HG03025 (cell line): ENCODE measurements around the gene RSPRY1.

Source experiments
- ATAC-seq: cut with Tn5 transposase; IDR thresholded peaks from one replicate; pipeline ENCODE4 v1.9.1; 2021; ENCODE audit warnings: mild to moderate bottlenecking, moderate library complexity; ENCODE audit not compliant: unreplicated experiment, low FRiP score

The RSPRY1 gene

GRCh38 chr16:57185945-57186871 lies at the start of gene RSPRY1, which contains the start of gene PSME3IP1:
TSS of gene RSPRY1 (plus strand) at chr16:57186329. CDS start at chr16:57204659, 18,330 bp downstream.
TSS of gene PSME3IP1 (minus strand) at chr16:57186039. CDS start at chr16:57173854, 12,185 bp downstream.
- peak; percentile 89 for ATAC-seq

- no peak for ATAC-seq
Measured at GRCh38 chr16:57137043-57137442, 49.1 kb upstream of the RSPRY1 start.

- ATAC-seq: no peak
Measured at GRCh38 chr16:57137566-57138273, 48.4 kb upstream of the RSPRY1 start.

GRCh38 chr16:57138281-57138935 lies 47.7 kb upstream of the RSPRY1 start:
- no peak for ATAC-seq

DNA sequence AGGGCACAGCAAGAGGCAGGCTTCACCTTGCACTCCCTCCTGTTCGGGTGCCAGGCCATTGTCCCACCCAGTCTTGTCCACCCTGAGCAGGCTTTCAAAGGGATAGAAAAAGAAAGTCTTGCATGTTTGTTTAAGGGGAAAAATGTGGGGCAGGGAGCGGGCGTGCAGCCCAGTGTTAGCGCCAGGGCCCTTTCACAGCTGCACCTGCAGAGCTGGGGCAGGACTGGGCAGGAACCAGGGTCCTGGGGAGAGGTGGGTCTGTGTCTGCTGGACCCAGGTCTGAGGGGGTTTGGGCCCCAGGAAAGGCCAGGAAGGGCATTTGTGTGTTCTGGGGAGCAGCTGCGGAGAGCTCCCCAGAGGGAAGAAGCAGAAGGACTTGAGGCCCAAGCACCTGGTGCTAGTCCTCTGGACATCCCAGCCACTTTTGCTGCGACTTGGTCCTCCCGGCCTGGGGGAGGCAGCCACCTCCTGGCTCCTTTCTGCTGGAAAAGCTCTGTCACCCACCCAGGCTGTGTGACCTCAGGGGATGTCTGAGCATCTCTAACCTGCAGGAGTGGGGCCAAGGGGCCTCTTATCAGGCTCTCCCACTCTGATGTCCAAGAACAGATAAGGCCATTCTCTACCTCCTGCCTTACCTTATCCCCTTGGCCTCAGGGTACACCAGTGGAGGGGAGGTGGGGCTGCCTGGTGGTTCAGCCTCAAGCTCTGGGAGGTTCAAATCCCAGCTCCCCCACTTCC lies 45.0 kb upstream of the RSPRY1 start:
- no peak for ATAC-seq

DNA sequence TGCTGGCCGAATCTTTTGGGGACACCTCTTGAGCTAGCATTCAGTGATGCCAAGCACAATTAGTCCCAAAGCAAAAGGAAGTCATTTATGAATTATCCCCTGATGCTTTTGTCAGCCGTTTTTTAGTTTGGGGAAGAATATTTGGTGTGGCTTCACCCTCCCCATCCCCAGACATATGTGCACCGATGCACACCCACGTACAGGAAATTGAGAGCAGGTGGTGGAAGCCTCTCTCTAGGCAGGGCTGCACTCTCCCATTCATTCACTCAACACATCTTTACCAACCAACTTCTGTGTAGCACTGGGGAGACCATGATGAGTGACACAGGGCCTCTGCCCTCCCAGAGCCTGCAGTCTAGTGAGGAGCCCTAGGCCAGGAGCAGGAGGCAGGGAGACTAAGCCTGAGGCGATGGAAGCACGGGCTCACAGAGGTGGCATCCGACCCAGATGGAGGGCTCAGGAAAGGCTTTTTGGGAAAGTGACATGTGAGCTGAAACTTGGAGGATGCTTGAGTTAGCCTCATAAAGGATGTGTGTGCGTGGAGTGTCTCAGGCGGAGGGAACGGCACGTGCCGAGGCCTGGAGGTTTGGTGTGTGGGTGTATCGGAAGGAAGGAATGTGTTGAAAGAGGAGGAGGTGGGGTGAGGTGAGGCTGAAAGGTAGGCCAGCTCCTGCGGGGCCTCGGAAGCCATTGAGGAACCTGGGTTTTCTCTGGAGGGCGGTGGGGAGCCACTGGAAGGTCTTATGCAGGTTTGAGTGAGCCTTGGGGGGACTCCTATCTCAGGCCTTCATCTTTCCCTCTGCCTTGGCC lies 44.1 kb upstream of the RSPRY1 start:
- ATAC-seq: no peak

DNA sequence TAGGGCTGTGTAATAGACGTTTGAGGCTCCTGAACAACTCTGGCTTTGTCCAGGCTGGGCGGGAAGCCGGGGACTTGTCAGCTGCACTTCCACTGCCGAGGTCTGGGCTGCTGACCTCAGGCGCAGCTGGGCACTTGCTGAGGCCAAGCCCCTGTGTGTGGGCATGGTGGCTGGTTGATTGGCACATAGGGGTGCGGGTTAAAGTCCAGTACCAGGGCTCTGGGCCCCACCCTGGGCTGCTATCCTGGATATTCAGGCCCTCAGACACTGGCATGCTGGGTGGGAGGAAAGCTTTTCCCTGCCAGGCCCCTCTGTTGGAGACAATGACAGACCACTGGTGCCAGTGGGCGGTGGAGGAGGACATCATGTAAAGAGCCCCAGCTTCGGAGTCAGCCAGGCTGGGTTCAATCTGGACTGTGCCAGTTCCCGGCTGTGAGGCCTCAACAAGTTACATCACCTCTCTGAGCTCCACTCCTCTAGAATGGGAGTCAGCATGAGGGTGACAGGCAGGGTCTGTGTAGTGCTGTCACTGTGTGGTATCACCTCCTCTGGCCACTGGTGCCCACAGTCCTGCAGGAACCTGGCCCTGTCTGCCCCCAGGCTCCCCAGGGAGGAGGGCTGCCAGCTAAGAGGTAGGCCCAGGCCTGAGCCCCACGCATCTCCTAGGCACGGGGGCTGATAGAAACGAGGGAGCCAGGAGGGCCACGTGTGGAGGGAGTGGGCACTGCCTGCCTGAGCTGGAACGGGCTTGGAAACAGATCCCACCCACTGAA lies 42.8 kb upstream of the RSPRY1 start:
- ATAC-seq: no peak

DNA sequence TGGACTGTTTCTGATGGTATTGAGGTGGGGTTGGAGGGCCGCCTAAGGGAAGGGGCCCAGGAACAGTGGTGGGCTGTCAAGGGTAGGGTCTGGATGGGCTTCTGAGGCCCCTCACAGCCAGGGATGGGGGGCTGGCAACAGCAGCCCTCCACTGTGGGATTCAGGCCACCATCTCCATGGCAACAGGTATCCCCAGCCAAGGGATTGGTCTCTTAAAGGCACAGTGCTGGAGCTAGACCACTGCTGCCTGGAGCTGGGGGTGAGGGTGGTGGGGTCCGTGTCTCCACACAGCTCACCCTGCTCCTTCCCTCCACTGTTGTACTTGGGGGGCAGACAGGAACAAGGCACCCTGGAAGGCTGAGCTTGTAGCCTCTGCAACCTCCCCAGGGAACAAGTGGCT lies 42.1 kb upstream of the RSPRY1 start:
- ATAC-seq: no peak

GRCh38 chr16:57145046-57146021 lies 40.8 kb upstream of the RSPRY1 start:
- no peak for ATAC-seq

- ATAC-seq: no peak
Measured at GRCh38 chr16:57146040-57146647, 40.0 kb upstream of the RSPRY1 start.

DNA sequence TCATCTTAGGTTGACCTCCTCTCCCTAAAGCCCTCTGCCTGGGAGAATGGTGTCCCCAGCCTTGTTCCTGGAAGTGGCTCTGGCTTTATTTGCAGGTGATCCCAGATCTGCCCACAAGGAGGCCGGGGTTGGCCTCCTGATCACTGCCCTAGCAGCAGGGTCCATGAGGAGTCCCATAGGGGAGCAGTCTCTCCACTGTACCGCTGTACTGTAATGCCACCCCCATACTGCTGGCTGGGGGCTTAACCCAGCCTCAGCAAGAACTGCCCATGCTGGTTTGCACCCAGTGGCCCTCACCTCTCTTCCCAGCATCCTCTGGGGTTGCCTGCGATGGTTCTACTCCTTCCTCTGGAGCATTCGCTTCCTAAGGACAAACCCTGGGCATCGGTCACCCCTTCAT lies 39.4 kb upstream of the RSPRY1 start:
- ATAC-seq: no peak

DNA sequence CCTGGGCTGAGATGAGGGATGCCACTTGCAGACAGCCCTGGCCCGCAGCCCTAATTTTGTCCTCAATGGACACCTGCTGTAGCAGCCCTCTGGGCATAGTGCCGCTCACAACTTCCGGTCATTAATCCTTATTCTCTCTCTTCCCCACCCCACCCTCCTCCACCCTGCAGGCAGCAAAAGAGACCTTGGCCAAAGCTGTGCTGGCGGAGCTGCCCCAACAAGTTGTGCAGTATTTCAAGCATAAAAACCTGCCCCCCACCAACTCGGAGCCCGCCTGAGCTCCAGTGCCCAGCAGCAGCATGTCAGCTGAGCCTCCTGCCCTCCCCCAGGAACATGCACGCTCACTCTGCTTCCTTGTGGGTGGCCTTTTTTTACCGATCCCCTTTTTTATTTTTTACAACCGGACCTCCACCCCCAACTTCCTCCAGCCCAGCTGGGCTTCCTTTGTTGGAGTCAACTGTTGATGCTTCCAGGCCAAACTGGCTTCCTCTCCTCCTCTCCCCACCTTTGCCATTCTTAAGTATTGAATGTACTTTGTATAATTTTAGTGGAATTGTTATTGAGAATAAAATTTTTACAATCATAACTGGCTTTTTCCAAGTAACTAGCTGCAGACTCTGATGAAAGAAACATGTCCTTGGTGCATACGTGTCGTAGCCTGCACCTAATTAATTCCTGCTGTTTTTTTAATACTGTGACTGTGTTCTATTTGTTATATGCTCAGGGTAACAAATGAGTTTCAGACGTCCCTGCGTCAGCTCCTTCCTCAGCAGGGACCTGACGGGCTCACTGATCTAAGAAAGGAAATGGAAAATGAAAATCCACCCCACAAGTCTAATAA lies 38.5 kb upstream of the RSPRY1 start:
- no peak for ATAC-seq

DNA sequence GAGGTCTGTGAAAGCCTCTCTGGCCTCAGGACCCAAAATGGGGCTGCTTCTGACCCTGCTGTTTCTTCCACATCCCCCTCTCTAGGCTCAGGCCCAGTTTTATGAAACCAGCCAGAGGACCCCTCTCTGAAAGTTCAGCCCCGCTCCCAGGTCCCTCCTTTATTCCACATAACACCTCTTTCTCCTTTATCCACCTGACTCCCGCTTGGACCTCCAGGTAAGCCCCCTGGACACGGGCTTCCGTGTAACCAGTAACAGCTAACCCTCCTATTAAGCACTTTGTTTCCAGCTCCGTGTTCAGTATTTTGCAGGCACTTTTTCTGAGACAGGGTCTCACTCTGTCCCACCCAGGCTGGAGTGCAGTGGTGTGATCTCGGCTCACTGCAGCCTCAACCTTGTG lies 37.6 kb upstream of the RSPRY1 start:
- no peak for ATAC-seq

DNA sequence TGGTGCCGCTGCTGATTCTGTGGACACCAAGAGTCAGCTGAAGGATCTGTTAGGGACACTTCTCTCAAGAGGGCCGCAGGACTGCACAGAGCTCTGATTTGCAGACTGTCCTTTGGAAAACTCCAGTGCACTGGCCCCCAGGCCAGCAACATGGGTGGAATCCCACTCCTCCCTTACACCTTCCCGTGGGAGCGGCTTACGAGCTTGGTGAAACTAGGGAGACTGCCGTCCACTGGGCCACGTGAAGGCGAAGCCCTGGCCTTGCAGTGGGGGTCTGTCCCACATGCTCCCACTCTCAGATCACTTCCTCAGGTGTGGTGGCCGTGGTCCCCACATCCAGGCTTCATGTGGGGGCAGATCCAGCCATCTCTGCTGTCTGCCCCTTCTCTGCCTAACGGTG lies 36.7 kb upstream of the RSPRY1 start:
- ATAC-seq: no peak

- ATAC-seq: no peak
Measured at GRCh38 chr16:57150682-57151330, 35.3 kb upstream of the RSPRY1 start.

DNA sequence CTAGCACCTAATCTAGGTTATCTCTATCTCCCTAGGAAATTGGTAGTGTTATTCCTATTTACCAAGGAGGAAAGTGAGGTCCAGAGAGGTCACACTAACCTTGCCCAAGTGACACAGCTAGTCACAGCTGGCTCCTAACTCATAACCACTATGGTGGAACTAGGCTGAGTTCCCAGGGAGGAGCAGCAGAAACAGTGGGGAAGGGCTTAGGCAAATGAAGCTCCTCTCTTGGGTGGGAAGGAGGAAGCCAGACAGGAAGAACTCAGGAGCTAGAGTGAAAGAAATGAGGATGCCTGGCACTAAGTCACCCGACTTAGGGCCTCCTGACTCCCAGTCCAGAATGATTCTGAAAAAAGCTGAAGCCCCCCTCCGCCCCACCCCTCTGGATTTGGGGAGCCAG lies 34.8 kb upstream of the RSPRY1 start:
- no peak for ATAC-seq
